NT2/D1 (cell line): ENCODE results near the gene SLC5A3.

Source experiments
- SUZ12 ChIP-seq: IDR thresholded peaks from 2 replicates; pipeline ENCODE4 v1.6.1; 2011; ENCODE audit not compliant: insufficient read length, insufficient read depth; ENCODE audit errors: extremely low read depth
- YY1 ChIP-seq: IDR thresholded peaks from 2 replicates; pipeline ENCODE4 v1.6.1; 2011; ENCODE audit not compliant: insufficient read length, insufficient read depth
- ZNF274 ChIP-seq: IDR thresholded peaks from 2 replicates; pipeline ENCODE4 v1.6.1; 2011; ENCODE audit warnings: mild to moderate bottlenecking, low read depth, low read length

GRCh38 chr21:34047835-34048234 lies 25.5 kb upstream of the SLC5A3 start:
- TF ChIP-seq SUZ12 = no peak
- TF ChIP-seq ZNF274 = no peak
- no peak for TF ChIP-seq YY1
